Measurements from ENCODE around the gene CDK17. TPM values are rescaled to one million over a fixed set of nuclear protein-coding genes. Genes with fewer than 3 reads are reported as not detected.

CDK17 gene
- total and polyA plus RNA-seq, 4 donors = 13.7 to 130 (median 29.1) TPM

DNA sequence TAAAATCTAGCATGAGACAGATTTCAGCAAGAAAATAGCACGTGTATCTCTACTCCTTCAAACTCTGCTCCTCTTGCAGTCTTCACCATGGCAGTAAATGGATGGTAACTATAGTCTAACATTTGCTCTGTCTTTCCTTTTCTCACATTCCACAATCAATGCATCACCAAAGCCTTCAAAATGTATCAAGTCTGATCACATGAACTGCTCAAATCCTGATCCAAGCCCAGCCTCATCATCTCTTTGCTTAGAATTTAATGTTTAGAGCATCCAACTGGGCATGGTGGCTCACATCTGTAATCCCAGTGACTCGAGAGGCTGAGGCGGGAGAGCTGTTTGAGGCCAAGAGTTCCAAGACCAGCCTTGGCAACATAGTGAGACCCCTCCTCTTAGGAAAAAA lies 45.9 kb downstream of the CDK17 start:
- peaks cover 7 to 27% (median 8%) of the 10 kb centered on the region in 5 donors for H3K4me1 ChIP-seq (ENCODE audit: control insufficient read depth in 5 of 5, insufficient read depth in 5 of 5, low read length in 5 of 5)
- 83 to 91% methylated on average over 3 of the region's 3 CpGs for WGBS, 2 donors

DNA sequence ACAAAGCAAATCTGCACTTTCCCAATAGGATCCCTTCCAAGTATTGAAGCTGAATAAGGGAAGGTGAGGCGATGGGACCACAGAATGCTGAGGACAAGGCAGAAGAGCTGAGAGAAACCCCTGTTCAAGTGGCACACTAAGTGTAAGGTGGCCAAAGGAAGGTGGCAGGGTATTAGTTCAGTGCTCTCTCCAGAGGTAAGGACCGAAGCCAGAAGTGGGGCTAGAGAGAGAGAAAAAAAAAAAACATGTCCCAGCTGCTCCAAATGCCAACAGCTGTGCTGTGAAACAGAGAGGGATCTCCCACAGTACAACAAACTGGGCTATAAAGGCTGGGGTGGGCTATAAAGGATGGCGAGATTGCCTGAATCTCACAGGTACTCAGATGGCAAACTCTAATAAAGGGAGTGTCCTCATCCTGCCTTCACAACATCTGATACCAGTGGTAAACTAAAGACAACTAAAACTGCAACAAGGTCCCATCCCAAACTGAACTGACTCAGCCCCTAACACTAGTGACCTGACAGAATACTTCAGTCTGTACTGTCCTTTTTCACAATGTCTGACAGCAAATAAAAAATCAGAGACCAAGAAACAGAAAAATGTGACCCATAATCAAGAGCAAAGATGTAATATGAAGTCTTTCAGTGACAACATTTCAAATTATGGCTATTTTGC lies 47.9 kb downstream of the CDK17 start:
- DNase-seq (no peak), ATAC-seq (ENCODE audit: insufficient read depth, low FRiP score) (no peak)
- 49 to 60% methylated on average over 3 of the region's 3 CpGs for WGBS, 2 donors
- Histone ChIP-seq H3K9ac (ENCODE audit: insufficient read depth in 1 of 2, low read length in 2 of 2) (no peak overlapping the region), H3K36me3 (ENCODE audit: control insufficient read depth in 4 of 4, insufficient read depth in 4 of 4, low read length in 4 of 4) (no peaks in the 10 kb centered on the region), H3K27me3 (ENCODE audit: control insufficient read depth in 3 of 3, insufficient read depth in 3 of 3, low read length in 2 of 3) (no peaks in the 10 kb centered on the region), H3K4me1 (ENCODE audit: control insufficient read depth in 5 of 5, insufficient read depth in 5 of 5, low read length in 5 of 5) (peaks cover 7 to 24% (median 8%) of the 10 kb centered on the region in 5 donors), H3K4me3 (no peak overlapping the region), H3K9me3 (ENCODE audit: control insufficient read depth in 4 of 4, insufficient read depth in 3 of 4, low read length in 3 of 4) (no peaks in the 10 kb centered on the region), H3K27ac (ENCODE audit: low read depth in 1 of 2, low read length in 1 of 2) (no peak overlapping the region)
- TF ChIP-seq, protein P1, sequence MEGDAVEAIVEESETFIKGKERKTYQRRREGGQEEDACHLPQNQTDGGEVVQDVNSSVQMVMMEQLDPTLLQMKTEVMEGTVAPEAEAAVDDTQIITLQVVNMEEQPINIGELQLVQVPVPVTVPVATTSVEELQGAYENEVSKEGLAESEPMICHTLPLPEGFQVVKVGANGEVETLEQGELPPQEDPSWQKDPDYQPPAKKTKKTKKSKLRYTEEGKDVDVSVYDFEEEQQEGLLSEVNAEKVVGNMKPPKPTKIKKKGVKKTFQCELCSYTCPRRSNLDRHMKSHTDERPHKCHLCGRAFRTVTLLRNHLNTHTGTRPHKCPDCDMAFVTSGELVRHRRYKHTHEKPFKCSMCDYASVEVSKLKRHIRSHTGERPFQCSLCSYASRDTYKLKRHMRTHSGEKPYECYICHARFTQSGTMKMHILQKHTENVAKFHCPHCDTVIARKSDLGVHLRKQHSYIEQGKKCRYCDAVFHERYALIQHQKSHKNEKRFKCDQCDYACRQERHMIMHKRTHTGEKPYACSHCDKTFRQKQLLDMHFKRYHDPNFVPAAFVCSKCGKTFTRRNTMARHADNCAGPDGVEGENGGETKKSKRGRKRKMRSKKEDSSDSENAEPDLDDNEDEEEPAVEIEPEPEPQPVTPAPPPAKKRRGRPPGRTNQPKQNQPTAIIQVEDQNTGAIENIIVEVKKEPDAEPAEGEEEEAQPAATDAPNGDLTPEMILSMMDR (IDR thresholded peaks at IDR 0.05; ENCODE audit: control extremely low read depth, extremely low read depth) = no peak

More for the DNA sequence above, 45.9 kb downstream of the CDK17 start:
- Histone ChIP-seq H3K9me3 (ENCODE audit: control insufficient read depth in 4 of 4, insufficient read depth in 3 of 4, low read length in 3 of 4) (no peaks in the 10 kb centered on the region), H3K36me3 (ENCODE audit: control insufficient read depth in 4 of 4, insufficient read depth in 4 of 4, low read length in 4 of 4) (no peaks in the 10 kb centered on the region), H3K9ac (ENCODE audit: insufficient read depth in 1 of 2, low read length in 2 of 2) (no peak overlapping the region), H3K27ac (ENCODE audit: low read depth in 1 of 2, low read length in 1 of 2) (no peak overlapping the region), H3K27me3 (ENCODE audit: control insufficient read depth in 3 of 3, insufficient read depth in 3 of 3, low read length in 2 of 3) (no peaks in the 10 kb centered on the region), H3K4me3 (no peak overlapping the region)
- DNase-seq (no peak), ATAC-seq (ENCODE audit: insufficient read depth, low FRiP score) (no peak)
- TF ChIP-seq, protein P1 (IDR thresholded peaks at IDR 0.05; ENCODE audit: control extremely low read depth, extremely low read depth) = no peak

DNA sequence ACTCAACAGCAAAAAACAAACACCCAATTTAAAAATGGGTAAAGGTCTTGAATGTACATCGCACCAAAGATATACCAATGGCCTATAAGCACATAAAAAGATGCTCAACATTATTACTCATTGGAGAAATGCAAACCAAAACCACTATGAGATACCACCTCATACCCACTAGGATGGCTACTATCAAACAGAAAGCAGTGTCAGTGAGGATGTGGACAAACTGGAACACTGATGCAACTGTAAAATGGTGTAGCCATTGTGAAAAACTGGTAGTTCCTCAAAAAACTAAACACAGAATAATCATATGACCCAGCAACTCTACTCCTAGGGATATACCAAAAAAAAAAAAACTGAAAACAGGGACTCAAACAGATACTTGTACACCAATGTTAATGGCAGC lies 49.3 kb downstream of the CDK17 start:
- ATAC-seq (ENCODE audit: insufficient read depth, low FRiP score) = peak; percentile 30
- H3K9ac ChIP-seq (ENCODE audit: insufficient read depth in 1 of 2, low read length in 2 of 2) = no peak overlapping the region
- no peaks in the 10 kb centered on the region for H3K9me3 ChIP-seq (ENCODE audit: control insufficient read depth in 4 of 4, insufficient read depth in 3 of 4, low read length in 3 of 4)
- no peak overlapping the region for H3K4me3 ChIP-seq
- TF ChIP-seq, protein P1 (IDR thresholded peaks at IDR 0.05; ENCODE audit: control extremely low read depth, extremely low read depth) = no peak
- no peaks in the 10 kb centered on the region for H3K27me3 ChIP-seq (ENCODE audit: control insufficient read depth in 3 of 3, insufficient read depth in 3 of 3, low read length in 2 of 3)
- 89 to 97% methylated on average over 1 of the region's 1 CpG for WGBS, 2 donors
- H3K27ac ChIP-seq (ENCODE audit: low read depth in 1 of 2, low read length in 1 of 2) = no peak overlapping the region
- no peak for DNase-seq
- no peaks in the 10 kb centered on the region for H3K36me3 ChIP-seq (ENCODE audit: control insufficient read depth in 4 of 4, insufficient read depth in 4 of 4, low read length in 4 of 4)
- peaks cover 4 to 21% (median 8%) of the 10 kb centered on the region in 5 donors for H3K4me1 ChIP-seq (ENCODE audit: control insufficient read depth in 5 of 5, insufficient read depth in 5 of 5, low read length in 5 of 5)

Data from lung (tissue), 12 donors.